Cardiac fibroblast (primary cell): Measurements from ENCODE around the gene SKA1.

Experiments used
- DNase-seq, 2 donors: peaks; one replicate each; pipeline versions ENCODE4 v3.0.0 to v3.0.0-alpha.2; 2010; ENCODE audit warnings: low read depth in 2 of 2
- H3K4me3 ChIP-seq, 2 donors: replicated peaks in 1 of 2; 1 replicate in 1 of 2; 2 replicates in 1 of 2; pipeline ENCODE4 v1.5.1; 2011; ENCODE audit warnings: low read depth in 2 of 2, low read length in 2 of 2, mild to moderate bottlenecking in 2 of 2, moderate library complexity in 1 of 2
- CTCF ChIP-seq: IDR thresholded peaks from one replicate; pipeline ENCODE4 v1.5.1; 2011; ENCODE audit warnings: low read depth, mild to moderate bottlenecking, low read length, inconsistent platforms

The SKA1 gene

GRCh38 chr18:50374753-50375391, at the start of gene SKA1:
SKA1 (plus strand) TSS chr18:50375046; CDS start chr18:50375831, 785 bp downstream.
- peak within 1 kb of the TSS; percentile 70 to 77 for H3K4me3 ChIP-seq
- no peak for TF ChIP-seq CTCF

GRCh38 chr18:50327983-50328382, 46.9 kb upstream of the SKA1 start:
- no peak overlapping the region for H3K4me3 ChIP-seq
- TF ChIP-seq CTCF: no peak
- no peak for DNase-seq

More at GRCh38 chr18:50374753-50375391, at the start of gene SKA1:
- peak; percentile 93 to 96 for DNase-seq

- TF ChIP-seq CTCF: no peak
- no peak overlapping the region for H3K4me3 ChIP-seq
- no peak for DNase-seq
These were observed 44.7 kb upstream of the SKA1 start for GRCh38 chr18:50330176-50330575.

- no peak for TF ChIP-seq CTCF
- H3K4me3 ChIP-seq: no peak overlapping the region
- no peak for DNase-seq
These were observed 43.2 kb upstream of the SKA1 start for GRCh38 chr18:50331691-50332090.

- no peak for DNase-seq
- no peak for TF ChIP-seq CTCF
- no peak overlapping the region for H3K4me3 ChIP-seq
These were observed 40.2 kb upstream of the SKA1 start for GRCh38 chr18:50334546-50335152.

GRCh38 chr18:50338122-50338521, 36.7 kb upstream of the SKA1 start:
- H3K4me3 ChIP-seq: no peak overlapping the region
- DNase-seq: no peak
- no peak for TF ChIP-seq CTCF
